HG03175 (cell line): Measurements from ENCODE around the gene NT5DC4.

Experiments used
- ATAC-seq: cut with Tn5 transposase; IDR thresholded peaks from one replicate; pipeline ENCODE4 v1.9.1; 2021; ENCODE audit warnings: mild to moderate bottlenecking, moderate library complexity; ENCODE audit not compliant: unreplicated experiment

NT5DC4 gene

DNA sequence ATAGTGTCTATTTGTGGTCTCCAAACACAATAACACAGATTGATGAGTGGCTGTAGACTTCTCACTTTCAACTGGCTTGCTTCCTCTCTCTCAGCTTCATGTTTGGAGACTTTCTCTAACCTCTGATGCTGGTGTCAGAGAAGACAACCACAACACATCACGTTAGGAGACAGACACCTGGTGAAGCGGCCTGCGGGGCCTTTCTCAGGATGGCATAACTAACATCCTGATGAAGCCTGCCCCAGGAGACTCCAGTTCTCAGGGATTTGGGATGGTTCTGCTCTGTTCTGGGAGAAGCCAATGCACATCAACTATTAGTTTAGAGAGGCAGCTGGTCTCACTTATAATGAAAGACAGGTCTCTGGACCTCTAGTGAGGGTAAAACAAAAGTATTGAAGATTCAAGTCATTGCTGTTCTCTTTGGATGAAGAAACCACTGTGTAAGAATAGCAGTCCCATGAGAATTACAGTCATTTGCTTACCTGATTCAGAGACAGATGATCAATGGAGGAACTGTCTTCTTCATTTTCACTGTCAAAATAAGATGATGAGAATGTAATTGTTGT lies 61.5 kb downstream of the NT5DC4 start:
- ATAC-seq: peak; percentile 88

- no peak for ATAC-seq
Observed at GRCh38 chr2:112783187-112783714, 62.4 kb downstream of the NT5DC4 start.

DNA sequence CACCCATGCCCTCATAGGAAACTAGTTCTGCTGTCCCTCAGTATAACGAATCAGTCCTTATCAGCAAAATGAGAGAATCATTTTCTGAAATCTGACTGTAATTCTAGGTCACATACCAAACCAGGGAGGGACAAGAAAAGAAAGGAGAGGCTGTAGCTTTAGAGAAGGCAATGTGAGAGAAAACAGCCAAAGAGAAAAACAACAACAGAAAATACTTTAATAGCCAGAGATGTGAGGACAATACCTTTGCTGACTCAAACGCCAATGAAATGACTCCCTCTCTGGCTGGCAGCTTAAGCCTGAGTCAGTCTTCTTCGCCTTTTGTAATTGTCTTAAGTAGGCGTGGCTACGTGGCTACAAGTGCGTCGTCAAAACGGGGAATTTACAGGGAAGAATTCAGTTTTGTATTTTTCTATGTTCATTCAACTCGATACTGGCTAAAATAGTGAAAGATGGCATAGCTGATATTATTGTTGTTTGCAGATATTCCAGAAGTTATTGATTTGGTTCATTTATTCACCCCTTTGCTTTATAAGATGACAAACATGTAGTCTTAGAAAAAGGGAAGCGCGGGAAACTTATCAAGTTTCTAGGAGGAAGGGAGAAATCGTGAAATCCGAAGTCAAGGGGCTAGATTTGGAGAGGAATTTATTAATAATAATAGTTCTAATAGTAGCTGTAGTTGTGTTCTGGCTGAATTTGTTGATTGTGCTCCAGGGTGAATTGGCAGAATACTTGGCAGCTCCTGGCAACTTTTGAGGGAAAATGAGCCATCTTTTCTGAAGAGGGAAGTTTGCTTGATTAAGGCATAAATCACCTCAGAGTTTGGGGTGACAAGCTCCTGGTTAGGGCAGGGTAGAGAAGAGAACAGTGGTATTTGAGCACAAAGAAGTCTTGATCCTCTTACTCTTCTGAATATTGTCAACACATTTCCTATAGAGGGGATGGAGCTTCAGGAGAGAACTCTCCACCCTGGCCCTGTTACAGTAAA lies 63.7 kb downstream of the NT5DC4 start, which contains the start of gene IL1A:
IL1A (minus strand) TSS at position 295 of the 991 bp plus-strand sequence. CDS start 723 bp downstream, outside the sequence.
- ATAC-seq: no peak

DNA sequence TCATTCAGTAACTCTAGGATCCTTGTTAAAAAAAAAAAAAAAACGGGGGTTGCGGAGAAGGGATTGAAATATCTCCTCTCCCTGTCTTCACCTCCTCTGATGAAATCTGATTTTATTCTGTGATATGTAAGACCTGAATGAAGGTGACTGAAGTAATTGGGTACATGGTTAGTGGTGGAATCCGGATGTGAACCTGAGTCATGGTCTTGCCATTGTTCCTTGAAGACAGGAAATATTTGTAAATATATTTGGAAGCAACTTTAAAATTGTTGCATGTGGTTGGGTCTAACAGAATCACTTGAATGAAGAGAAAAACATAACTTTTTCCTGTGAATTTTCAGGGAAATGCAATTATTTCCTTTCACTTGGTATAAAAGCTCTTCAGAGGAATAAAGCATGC lies 66.5 kb downstream of the NT5DC4 start:
- ATAC-seq: no peak

DNA sequence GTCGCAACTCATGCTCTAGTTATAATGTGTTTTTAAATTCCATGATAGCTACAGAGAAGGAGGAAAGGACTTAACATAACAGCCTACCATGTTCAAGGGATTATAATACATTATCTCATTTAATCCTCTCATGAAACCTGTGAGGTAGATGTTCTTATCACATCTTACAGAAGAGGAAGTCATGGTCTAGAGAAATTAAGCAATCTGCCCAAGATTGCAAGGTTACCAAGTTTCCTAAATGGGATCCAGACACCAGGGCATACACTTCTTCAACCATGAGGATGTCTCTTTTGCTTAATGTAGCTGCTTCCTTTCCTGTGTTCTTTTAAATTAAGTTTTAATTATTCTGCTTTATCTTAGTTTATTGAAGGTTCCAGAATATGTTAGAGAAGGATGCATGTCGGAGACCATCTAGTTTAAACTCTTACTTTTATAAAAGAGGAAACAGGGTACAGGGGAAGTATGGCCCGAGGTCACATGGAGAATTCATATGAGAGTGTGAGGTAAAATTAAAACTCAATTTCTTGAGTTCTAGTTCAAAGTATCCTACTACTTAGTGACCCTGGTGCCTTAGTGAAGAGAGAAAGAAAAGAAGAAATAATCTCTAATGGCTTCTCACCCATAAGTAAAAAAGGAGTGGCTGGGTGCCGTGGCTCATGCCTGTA lies 67.0 kb downstream of the NT5DC4 start:
- no peak for ATAC-seq

DNA sequence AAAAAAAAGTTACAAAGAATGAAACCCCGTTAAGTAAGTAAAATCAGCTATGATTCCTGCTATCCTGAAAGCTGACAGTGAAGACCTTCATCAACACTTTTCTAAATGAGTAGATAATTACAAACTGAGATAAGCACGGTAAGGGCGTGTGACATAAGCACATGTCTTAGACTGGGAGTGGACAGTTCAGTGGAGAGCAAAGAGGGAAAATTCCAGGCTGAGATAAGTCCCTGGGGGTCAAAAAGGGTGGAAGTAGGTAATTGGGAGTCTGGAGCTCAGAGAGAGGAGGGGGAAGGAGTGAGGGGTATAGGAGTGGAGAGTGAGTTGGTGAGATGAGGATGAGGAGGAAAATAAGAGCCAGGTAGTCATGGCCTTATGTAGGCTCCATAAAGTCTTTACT lies 67.8 kb downstream of the NT5DC4 start:
- ATAC-seq: no peak
